Measurements from ENCODE around the gene ATF7IP2.
A peak's percentile ranks its signal among the peaks of the same experiment; 100 is the strongest.
"Not testable (repeated sequence)": the region's sequence is repeated elsewhere in the genome, so short reads cannot be mapped to it uniquely, and the experiment has no call there.

ATF7IP2 gene

GRCh38 chr16:10376229-10376628 lies 9.6 kb upstream of the ATF7IP2 start:
- DNase-seq, result no peak

- DNase-seq, result no peak
Measured at GRCh38 chr16:10383626-10384025, 2.2 kb upstream of the ATF7IP2 start.

DNA sequence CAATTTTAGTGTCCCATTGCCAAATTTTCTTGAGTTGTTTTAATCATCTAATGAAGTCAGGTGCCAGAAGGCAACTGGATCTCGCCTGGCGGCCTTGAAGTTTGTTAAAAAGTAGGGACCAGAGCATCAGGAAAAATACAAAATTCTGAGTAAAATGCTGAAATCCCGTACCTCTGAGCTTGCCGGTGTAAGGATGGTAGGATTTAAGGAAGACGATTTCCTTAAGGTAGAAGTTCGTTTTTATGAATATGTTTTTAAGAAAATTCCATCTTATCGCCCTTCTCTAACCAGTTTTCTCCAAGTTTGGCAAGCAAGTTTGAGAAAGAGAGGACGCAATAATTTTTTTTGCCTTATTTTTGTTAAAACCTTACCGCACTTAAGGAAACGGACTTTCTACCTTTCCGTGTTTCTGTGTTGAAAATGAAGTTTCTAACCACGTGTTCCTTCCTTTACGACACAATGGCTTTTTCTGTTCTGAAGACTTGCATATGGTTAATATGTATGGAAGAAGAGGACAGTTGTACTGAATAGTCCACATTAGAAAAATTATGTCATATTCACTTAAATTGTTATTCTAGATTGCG lies 748 bp downstream of the ATF7IP2 start:
- no peak for DNase-seq

DNA sequence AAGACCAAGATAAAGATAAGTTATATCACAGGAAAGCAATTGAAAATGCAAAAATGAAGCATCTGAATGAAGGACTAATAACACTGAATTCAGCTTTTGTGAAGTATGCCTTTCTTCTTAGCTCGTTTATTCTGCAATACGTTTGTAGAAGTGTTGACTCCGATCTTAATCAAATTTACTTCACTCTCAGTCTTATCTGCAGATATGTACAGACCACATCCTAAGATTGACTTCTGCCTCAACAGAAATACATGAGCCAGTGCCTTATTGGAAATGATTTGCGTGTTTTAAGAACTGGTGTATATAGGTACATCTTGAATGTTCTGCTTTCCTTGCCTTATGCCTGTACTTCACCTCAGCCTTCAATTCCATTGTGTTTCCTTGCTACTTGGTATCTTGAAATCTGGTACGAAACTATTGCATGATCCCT lies 1.3 kb downstream of the ATF7IP2 start:
- DNase-seq, result no peak

GRCh38 chr16:10388988-10389387 lies 3.1 kb downstream of the ATF7IP2 start:
- no peak for DNase-seq

DNA sequence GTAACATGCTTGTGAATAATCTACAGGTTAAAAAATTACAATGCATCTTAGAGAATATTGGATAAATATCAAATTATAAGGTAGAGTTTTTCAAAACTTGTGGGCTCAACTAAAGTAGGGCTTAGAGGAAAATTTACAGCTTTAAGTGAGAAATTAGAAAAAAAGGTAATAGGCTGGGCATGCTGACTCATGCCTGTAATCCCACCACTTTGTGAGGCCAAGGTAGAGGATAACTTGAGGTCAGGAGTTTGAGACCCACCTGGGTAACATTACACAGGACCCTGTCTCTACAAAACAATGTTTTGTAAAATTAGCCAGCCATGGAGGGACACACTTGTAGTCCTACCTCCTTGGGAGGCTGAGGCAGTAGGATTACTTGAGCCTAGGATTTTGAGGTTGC lies 4.5 kb downstream of the ATF7IP2 start:
- no peak for DNase-seq

- no peak for DNase-seq
Measured at GRCh38 chr16:10390867-10391266, 5.0 kb downstream of the ATF7IP2 start.

DNA sequence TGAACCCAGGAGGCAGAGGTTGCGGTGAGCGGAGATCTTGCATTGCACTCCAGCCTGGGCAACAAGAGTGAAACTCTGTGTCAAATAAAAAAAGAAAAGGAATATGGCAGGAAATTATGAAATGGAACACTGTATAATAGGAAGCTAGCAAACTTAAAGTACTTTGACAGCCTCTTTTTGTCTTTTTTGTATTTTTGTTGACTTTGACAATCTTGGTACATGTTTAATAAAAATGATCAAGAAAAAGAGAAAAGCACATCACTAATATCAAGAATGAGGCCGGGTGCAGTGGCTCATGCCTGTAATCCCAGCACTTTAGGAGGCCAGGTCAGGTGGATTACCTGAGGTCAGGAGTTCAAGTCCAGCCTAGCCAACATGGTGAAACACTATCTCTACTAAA lies 5.5 kb downstream of the ATF7IP2 start:
- DNase-seq, result no peak

DNA sequence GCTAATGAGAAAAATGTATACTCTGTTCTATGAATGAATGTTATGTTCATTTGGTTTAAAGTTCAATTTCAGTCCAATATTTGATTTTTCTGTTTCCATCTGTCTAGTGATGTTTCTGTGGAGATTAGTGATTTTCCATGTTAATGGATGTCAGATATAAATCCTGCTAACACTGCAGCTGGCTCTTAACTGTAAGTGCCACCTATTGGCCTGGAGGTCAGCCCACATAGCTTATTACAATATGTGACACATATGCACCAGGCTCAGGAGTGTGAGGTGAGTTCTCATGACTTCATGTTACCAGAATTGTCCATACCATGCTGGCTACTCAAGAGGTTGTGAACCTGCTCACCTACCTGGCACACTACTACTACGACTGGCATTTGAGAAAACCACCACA lies 17.1 kb downstream of the ATF7IP2 start:
- DNase-seq, result no peak

- peak; percentile 10 to 75 for DNase-seq
Measured at GRCh38 chr16:10405386-10405939, 19.6 kb downstream of the ATF7IP2 start.

DNA sequence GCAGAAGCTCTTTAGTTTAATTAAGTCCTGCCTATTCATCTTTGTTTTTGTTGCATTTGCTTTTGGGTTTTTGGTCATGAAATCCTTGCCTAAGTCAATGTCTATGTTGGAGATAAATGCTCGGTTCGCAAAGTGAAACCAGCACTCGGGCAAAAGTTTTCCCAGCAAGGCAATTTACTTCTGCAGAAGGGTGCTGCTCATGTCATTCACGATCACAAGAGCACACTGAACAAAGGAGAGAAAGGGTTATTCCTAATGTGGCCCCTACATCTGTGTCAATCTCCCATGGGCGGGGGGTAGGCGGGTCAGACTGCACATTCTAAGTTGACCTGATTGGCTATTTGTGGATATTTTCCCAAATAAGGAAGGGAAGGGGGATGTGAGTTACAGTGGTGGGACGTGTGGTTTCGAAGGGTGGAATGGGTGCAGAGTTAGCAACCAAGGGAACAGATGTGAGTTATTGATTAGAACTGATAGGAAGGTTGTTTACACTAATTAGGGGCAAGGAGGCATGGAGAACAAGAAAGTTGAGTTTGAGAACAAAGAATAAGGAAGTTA lies 23.0 kb downstream of the ATF7IP2 start:
- no peak for DNase-seq

GRCh38 chr16:10409713-10410112 lies 23.9 kb downstream of the ATF7IP2 start:
- not testable (repeated sequence) for DNase-seq

DNA sequence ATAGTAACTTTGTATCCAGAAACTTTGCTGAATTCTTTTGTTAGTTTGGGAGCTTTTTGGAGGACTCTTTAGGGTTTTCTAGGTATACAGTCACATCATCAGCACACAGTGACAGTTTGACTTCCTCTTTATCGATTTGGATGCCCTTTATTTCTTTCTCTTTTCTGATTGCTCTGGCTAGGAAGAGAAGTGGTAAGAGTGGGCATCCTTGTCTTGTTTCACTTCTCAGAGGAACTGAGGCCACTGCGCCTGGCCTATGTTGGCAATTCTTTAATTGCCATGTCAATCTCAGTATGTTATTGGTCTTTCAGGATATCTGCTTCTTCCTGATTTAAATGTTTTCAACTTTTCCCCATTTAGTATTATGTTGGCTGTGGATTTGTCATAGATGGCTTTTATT lies 24.6 kb downstream of the ATF7IP2 start:
- no peak for DNase-seq

DNA sequence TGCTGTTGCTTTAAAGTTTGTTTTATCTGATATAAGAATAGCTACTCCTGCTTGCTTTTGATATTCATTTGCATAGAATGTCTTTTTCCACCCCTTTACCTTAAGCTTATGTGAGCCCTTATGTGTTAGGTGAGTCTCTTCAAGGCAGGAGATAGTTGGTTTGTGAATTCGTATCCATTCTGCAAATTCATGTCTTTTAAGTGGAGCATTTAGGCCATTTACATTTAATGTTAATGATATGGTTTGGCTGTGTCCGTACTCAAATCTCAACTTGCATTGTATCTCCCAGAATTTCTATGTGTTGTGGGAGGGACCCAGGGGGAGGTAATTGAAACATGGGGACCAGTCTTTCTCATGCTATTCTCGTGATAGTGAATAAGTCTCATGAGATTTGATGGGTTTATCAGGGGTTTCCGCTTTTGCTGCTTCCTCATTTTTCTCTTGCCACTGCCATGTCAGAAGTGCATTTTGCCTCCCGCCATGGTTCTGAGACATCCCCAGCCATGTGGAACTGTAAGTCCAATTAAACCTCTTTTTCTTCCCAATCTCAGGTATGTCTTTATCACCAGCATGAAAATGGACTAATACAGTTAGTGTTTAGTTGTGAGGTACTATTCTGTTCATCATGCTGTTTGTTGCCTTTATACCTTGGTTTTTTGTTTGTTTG lies 27.2 kb downstream of the ATF7IP2 start:
- no peak for DNase-seq

GRCh38 chr16:10418204-10418603 lies 32.3 kb downstream of the ATF7IP2 start:
- DNase-seq, result not testable (repeated sequence)

- no peak for DNase-seq
Measured at GRCh38 chr16:10419701-10420100, 33.8 kb downstream of the ATF7IP2 start.

DNA sequence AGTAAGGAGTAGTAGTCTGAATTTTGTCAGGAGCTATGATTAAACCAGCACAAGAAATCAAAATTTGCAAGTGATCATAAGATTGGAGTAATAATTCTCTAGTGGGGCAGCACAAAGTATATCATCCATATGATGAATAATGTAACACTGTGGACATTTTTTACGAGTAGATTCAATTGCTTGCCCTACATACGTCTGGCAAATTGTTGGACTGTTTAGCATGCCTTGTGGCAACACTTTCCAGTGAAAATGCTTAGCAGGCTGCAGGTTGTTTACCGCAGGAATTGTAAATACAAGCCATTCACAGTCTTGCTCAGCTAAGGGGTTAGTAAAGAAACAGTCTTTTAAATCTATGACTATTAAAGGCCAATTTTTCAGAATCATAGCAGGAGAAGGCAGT lies 35.7 kb downstream of the ATF7IP2 start:
- no peak for DNase-seq

DNA sequence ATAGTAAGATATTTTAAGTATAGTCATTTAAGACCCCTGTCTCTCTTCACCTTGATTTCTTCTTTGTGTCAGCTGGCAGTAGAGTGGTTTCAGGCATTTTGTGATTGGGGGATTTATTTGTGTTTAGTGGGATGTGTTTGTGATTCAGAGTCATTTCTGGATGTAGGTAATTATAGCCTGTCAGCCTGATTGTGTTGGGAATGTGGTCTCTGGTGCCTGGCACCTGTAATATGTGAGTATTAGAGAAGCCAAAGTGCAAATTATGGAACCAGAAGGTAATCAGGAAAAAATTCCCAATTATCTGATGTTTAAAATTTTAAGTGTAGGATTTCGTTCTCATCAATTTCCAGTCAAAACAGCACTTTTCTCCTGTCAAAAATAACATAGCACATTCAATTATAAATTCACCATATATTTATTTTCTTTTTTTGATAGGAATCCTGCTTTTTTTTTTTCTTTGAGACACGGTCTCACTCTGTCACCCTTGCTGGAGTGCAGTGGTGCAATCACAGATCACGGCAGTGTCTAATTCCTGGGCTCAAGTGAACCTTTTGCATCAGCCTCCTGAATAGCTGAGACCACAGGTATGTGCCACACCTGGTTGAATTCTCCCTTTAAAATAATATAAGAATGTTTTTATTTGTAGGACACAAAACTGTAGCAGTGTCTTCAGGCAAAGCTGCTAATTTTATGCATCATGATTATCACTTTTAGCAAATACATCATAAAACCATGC lies 42.7 kb downstream of the ATF7IP2 start:
- no peak for DNase-seq

GRCh38 chr16:10429299-10429969 lies 43.6 kb downstream of the ATF7IP2 start:
- not testable (repeated sequence) for DNase-seq

- DNase-seq, result no peak
Measured at GRCh38 chr16:10441726-10442125, 55.9 kb downstream of the ATF7IP2 start.

DNA sequence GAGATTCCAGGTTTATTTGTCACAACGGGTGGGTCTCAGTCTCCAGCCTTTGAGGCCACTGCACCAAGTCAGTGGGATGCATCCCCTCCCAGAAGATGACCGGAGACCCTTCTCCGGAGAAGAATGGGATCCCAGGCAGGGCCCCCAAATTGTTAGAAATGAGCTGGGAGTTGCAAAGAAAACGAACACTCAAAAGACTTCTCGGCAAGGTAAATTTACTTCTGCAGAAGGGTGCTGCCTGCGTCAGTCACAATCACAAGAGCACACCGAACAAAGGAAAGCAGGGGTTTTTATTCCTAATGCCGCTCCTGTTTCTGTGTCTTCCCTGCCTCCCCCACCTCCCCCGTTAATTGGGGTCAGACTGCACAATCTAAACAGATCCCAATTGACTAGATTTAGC lies 61.4 kb downstream of the ATF7IP2 start:
- no peak for DNase-seq

- DNase-seq, result not testable (repeated sequence)
Measured at GRCh38 chr16:10452208-10453158, 66.6 kb downstream of the ATF7IP2 start.

Measured in SW 1271 (cell line).